Neural cell (in vitro differentiated cells): Measurements from ENCODE around the gene ADIPOR2. TPM values are rescaled to one million over a fixed set of nuclear protein-coding genes. Genes with fewer than 3 reads are reported as not detected.

Source experiments
- H2AFZ ChIP-seq: fragments of 200-600, 300-800 bp; sonication (generic), shearing (Covaris generic); 2 replicates; pipeline ENCODE4 v1.6.0; 2014; ENCODE audit warnings: low read depth, mild to moderate bottlenecking, antibody characterized with exemption, low read length, moderate library complexity
- H3F3A ChIP-seq: fragments of 200-600 bp; shearing (Covaris generic); 2 replicates; pipeline ENCODE4 v1.6.1; 2016; ENCODE audit warnings: mild to moderate bottlenecking, moderate library complexity, mixed read lengths, antibody characterized with exemption, low read length; ENCODE audit not compliant: insufficient read depth, poor library complexity, severe bottlenecking
- H3K27ac ChIP-seq: fragments of 200-600, 300-800 bp; sonication (generic), shearing (Covaris generic); 2 replicates; pipeline ENCODE4 v1.5.1; 2014; ENCODE audit warnings: mild to moderate bottlenecking, low read length, moderate library complexity
- H3K27me3 ChIP-seq: fragments of 300-800, 200-600 bp; sonication (generic), shearing (Covaris generic); 2 replicates; pipeline ENCODE4 v1.6.0; 2014; ENCODE audit warnings: mild to moderate bottlenecking, low read depth, low read length, moderate library complexity; ENCODE audit not compliant: insufficient read depth
- H3K36me3 ChIP-seq: fragments of 300-800, 200-600 bp; sonication (generic), shearing (Covaris generic); 2 replicates; pipeline ENCODE4 v1.5.1; 2014; ENCODE audit warnings: mild to moderate bottlenecking, antibody characterized with exemption, low read length, moderate library complexity; ENCODE audit not compliant: insufficient read depth
- H3K4me2 ChIP-seq: fragments of 300-800, 200-600 bp; sonication (generic), shearing (Covaris generic); 2 replicates; pipeline ENCODE4 v1.6.0; 2014; ENCODE audit warnings: mild to moderate bottlenecking, low read length
- H3K4me3 ChIP-seq: fragments of 300-800, 200-600 bp; sonication (generic), shearing (Covaris generic); 2 replicates; pipeline ENCODE4 v1.5.1; 2014; ENCODE audit warnings: mild to moderate bottlenecking, low read length, moderate library complexity
- H3K79me2 ChIP-seq: fragments of 200-600 bp; shearing (Covaris generic); replicated peaks from 2 replicates; pipeline ENCODE4 v1.6.0; 2014; ENCODE audit warnings: mild to moderate bottlenecking, low read length, moderate library complexity; ENCODE audit not compliant: insufficient read depth
- H3K9ac ChIP-seq: fragments of 300-800, 200-600 bp; sonication (generic), shearing (Covaris generic); 2 replicates; pipeline ENCODE4 v1.6.1; 2016; ENCODE audit warnings: mild to moderate bottlenecking, low read length, mixed read lengths
- H3K9me2 ChIP-seq: fragments of 200-600 bp; shearing (Covaris generic); 2 replicates; pipeline ENCODE4 v1.6.1; 2016; ENCODE audit warnings: mild to moderate bottlenecking, low read length, mixed read lengths; ENCODE audit not compliant: insufficient read depth
- H3K9me3 ChIP-seq: fragments of 200-600, 300-800 bp; sonication (generic), shearing (Covaris generic); 2 replicates; pipeline ENCODE4 v1.6.1; 2016; ENCODE audit warnings: mild to moderate bottlenecking, mixed run types, low read length, moderate library complexity, mixed read lengths
- H4K20me1 ChIP-seq: fragments of 200-600 bp; shearing (Covaris generic); 2 replicates; pipeline ENCODE4 v1.6.1; 2016; ENCODE audit warnings: mild to moderate bottlenecking, mixed run types; ENCODE audit not compliant: insufficient read depth
- CTCF ChIP-seq: fragments of 450-650 bp; IDR thresholded peaks from 2 replicates; pipeline ENCODE4 v1.5.1; 2014; ENCODE audit warnings: antibody characterized with exemption, mild to moderate bottlenecking, moderate library complexity; ENCODE audit not compliant: poor library complexity, severe bottlenecking
- EP300 ChIP-seq: fragments of 450-650 bp; conservative IDR thresholded peaks from 2 replicates; pipeline ENCODE4 v1.6.1; 2014; ENCODE audit warnings: antibody characterized with exemption, mild to moderate bottlenecking, moderate library complexity; ENCODE audit not compliant: poor library complexity, severe bottlenecking
- EZH2 ChIP-seq: fragments of 200-600, 300-800 bp; shearing (Covaris generic), sonication (generic); IDR thresholded peaks from 2 replicates; pipeline ENCODE4 v1.6.1; 2014; ENCODE audit warnings: antibody characterized with exemption, low read length, borderline replicate concordance, mild to moderate bottlenecking; ENCODE audit not compliant: insufficient read depth, poor library complexity, severe bottlenecking
- MXI1 ChIP-seq: fragments of 450-650 bp; conservative IDR thresholded peaks from 2 replicates; pipeline ENCODE4 v1.6.1; 2014; ENCODE audit warnings: antibody characterized with exemption, mild to moderate bottlenecking; ENCODE audit not compliant: poor library complexity, severe bottlenecking
- POLR2AphosphoS5 ChIP-seq: IDR thresholded peaks from 2 replicates; pipeline ENCODE4 v1.6.1; 2012
- RAD21 ChIP-seq: fragments of 450-650 bp; conservative IDR thresholded peaks from 2 replicates; pipeline ENCODE4 v1.6.1; 2014; ENCODE audit warnings: antibody characterized with exemption, mild to moderate bottlenecking, moderate library complexity
- REST ChIP-seq: IDR thresholded peaks from 2 replicates; pipeline ENCODE4 v1.6.1; 2012; ENCODE audit warnings: borderline replicate concordance
- SMC3 ChIP-seq: fragments of 450-650 bp; conservative IDR thresholded peaks from 2 replicates; pipeline ENCODE4 v1.6.1; 2014; ENCODE audit warnings: antibody characterized with exemption, mild to moderate bottlenecking, moderate library complexity; ENCODE audit not compliant: poor library complexity
- TAF1 ChIP-seq: IDR thresholded peaks from 2 replicates; pipeline ENCODE4 v1.6.1; 2012; ENCODE audit warnings: low read depth
- polyA plus RNA-seq: library from polyadenylated mRNA; depleted of rRNA; stranded (reverse); fragments of >200 nt; gene quantifications from 2 replicates; pipeline ENCODE4 v1.2.3, GENCODE V29; 2014

Gene ADIPOR2
- polyA plus RNA-seq, 1 donor from 2014 or later = 18.5 TPM

GRCh38 chr12:1645819-1646218 is 45.1 kb upstream of the ADIPOR2 start:
- no peak overlapping the region for H2AFZ ChIP-seq
- H3K9ac ChIP-seq = no peak overlapping the region
- no peaks in the 10 kb centered on the region for H3K79me2 ChIP-seq
- H3K27ac ChIP-seq = no peak overlapping the region
- no peaks in the 10 kb centered on the region for H4K20me1 ChIP-seq
- H3F3A ChIP-seq = no peaks in the 10 kb centered on the region
- H3K27me3 ChIP-seq = no peaks in the 10 kb centered on the region
- TF ChIP-seq POLR2AphosphoS5 (no peak), EZH2 (no peak)
- H3K4me2 ChIP-seq = no peak overlapping the region
- H3K9me3 ChIP-seq = no peaks in the 10 kb centered on the region
- no peaks in the 10 kb centered on the region for H3K36me3 ChIP-seq
- no peaks in the 10 kb centered on the region for H3K9me2 ChIP-seq
- H3K4me3 ChIP-seq = no peak overlapping the region

- TF ChIP-seq CTCF (no peak), RAD21 (no peak), MXI1 (no peak), REST (no peak), TAF1 (no peak), EP300 (no peak), SMC3 (no peak), POLR2AphosphoS5 (no peak)
- H3K9me3 ChIP-seq = no peaks in the 10 kb centered on the region
- no peak overlapping the region for H3K4me2 ChIP-seq
- H3K27ac ChIP-seq = no peak overlapping the region
- H3K9me2 ChIP-seq = no peaks in the 10 kb centered on the region
- H4K20me1 ChIP-seq = no peaks in the 10 kb centered on the region
- no peak overlapping the region for H3K9ac ChIP-seq
- no peak overlapping the region for H2AFZ ChIP-seq
- no peaks in the 10 kb centered on the region for H3F3A ChIP-seq
- no peaks in the 10 kb centered on the region for H3K79me2 ChIP-seq
- no peaks in the 10 kb centered on the region for H3K27me3 ChIP-seq
- no peaks in the 10 kb centered on the region for H3K36me3 ChIP-seq
- H3K4me3 ChIP-seq = no peak overlapping the region
Measured at GRCh38 chr12:1646569-1647284, 44.1 kb upstream of the ADIPOR2 start.
